SU-DHL-6 (cell line): ENCODE measurements around the gene LYSMD3.

Experiments
- H2AFZ ChIP-seq: fragments of 200-600 bp; sonication (generic); 2 replicates; pipeline ENCODE4 v1.6.1; 2014; ENCODE audit warnings: low read depth, mild to moderate bottlenecking, moderate library complexity, mixed read lengths, antibody characterized with exemption, low read length; ENCODE audit not compliant: severe bottlenecking
- H3F3A ChIP-seq: fragments of 200-600 bp; shearing (Covaris generic); 2 replicates; pipeline ENCODE4 v1.6.0; 2016; ENCODE audit warnings: antibody characterized with exemption, mild to moderate bottlenecking; ENCODE audit not compliant: insufficient read depth
- H3K27ac ChIP-seq: fragments of 200-600 bp; sonication (generic); 2 replicates; pipeline ENCODE4 v1.5.1; 2016; ENCODE audit warnings: low read depth, mild to moderate bottlenecking, low read length, moderate library complexity, mixed read lengths
- H3K27me3 ChIP-seq: fragments of 200-600 bp; sonication (generic), shearing (Covaris generic); 2 replicates; pipeline ENCODE4 v1.6.0; 2014; ENCODE audit warnings: mild to moderate bottlenecking, low read length
- H3K36me3 ChIP-seq: fragments of 200-600 bp; sonication (generic); 2 replicates; pipeline ENCODE4 v1.6.1; 2014; ENCODE audit warnings: mild to moderate bottlenecking, low read length, mixed read lengths
- H3K4me2 ChIP-seq: fragments of 300-600, 200-600 bp; shearing (Covaris generic), sonication (generic); 2 replicates; pipeline ENCODE4 v1.6.0; 2014; ENCODE audit warnings: low read length, low read depth, mild to moderate bottlenecking; ENCODE audit not compliant: poor library complexity, severe bottlenecking
- H3K4me3 ChIP-seq: fragments of 200-600 bp; sonication (generic); 2 replicates; pipeline ENCODE4 v1.5.1; 2014; ENCODE audit warnings: antibody characterized with exemption, low read length, mild to moderate bottlenecking, mixed read lengths; ENCODE audit not compliant: insufficient read depth, poor library complexity, severe bottlenecking
- H3K79me2 ChIP-seq: fragments of 200-600 bp; sonication (generic); 2 replicates; pipeline ENCODE4 v1.6.1; 2014; ENCODE audit warnings: mild to moderate bottlenecking, low read length, moderate library complexity; ENCODE audit not compliant: insufficient read depth
- H3K9ac ChIP-seq: fragments of 200-600 bp; sonication (generic); 2 replicates; pipeline ENCODE4 v1.7.0; 2014; ENCODE audit warnings: mild to moderate bottlenecking, low read length
- H3K9me2 ChIP-seq: fragments of 200-600 bp; sonication (generic); replicated peaks from 2 replicates; pipeline ENCODE4 v1.6.1; 2014; ENCODE audit warnings: low read length; ENCODE audit not compliant: insufficient read depth
- H3K9me3 ChIP-seq: fragments of 200-600 bp; sonication (generic); 2 replicates; pipeline ENCODE4 v1.6.1; 2014; ENCODE audit warnings: low read length, mixed read lengths; ENCODE audit not compliant: insufficient read depth
- H4K20me1 ChIP-seq: fragments of 200-600 bp; sonication (generic); 2 replicates; pipeline ENCODE4 v1.6.1; 2014; ENCODE audit warnings: low read depth, mild to moderate bottlenecking, antibody characterized with exemption, low read length, moderate library complexity, mixed read lengths
- EZH2phosphoT487 ChIP-seq: fragments of 200-600 bp; sonication (generic), shearing (Covaris generic); conservative IDR thresholded peaks from 2 replicates; pipeline ENCODE4 v1.6.1; 2018; ENCODE audit warnings: mild to moderate bottlenecking, antibody characterized with exemption, low read length, moderate library complexity, mixed read lengths
- TF ChIP-seq, protein P1 (sequence below): fragments of 200-600 bp; sonication (generic); IDR thresholded peaks from one replicate; pipeline ENCODE4 v1.5.1; 2017; ENCODE audit warnings: antibody characterized with exemption, mild to moderate bottlenecking, low read length, moderate library complexity; ENCODE audit not compliant: insufficient read depth, poor library complexity, severe bottlenecking

LYSMD3 gene

GRCh38 chr5:90484540-90484939 lies 44.8 kb downstream of the LYSMD3 start:
- H3K27me3 ChIP-seq = no peaks in the 10 kb centered on the region
- no peak overlapping the region for H2AFZ ChIP-seq
- no peak overlapping the region for H3K4me3 ChIP-seq
- no peak overlapping the region for H3K4me2 ChIP-seq
- H3K79me2 ChIP-seq = peaks cover 33% of the 10 kb centered on the region
- H3K36me3 ChIP-seq = peaks cover 24% of the 10 kb centered on the region; the same call in 1 of the 2 replicates
- H4K20me1 ChIP-seq = no peaks in the 10 kb centered on the region
- no peak overlapping the region for H3K27ac ChIP-seq
- H3K9ac ChIP-seq = no peak overlapping the region
- H3K9me2 ChIP-seq = no peaks in the 10 kb centered on the region
- H3K9me3 ChIP-seq = no peaks in the 10 kb centered on the region
- H3F3A ChIP-seq = no peaks in the 10 kb centered on the region
- TF ChIP-seq, protein P1, sequence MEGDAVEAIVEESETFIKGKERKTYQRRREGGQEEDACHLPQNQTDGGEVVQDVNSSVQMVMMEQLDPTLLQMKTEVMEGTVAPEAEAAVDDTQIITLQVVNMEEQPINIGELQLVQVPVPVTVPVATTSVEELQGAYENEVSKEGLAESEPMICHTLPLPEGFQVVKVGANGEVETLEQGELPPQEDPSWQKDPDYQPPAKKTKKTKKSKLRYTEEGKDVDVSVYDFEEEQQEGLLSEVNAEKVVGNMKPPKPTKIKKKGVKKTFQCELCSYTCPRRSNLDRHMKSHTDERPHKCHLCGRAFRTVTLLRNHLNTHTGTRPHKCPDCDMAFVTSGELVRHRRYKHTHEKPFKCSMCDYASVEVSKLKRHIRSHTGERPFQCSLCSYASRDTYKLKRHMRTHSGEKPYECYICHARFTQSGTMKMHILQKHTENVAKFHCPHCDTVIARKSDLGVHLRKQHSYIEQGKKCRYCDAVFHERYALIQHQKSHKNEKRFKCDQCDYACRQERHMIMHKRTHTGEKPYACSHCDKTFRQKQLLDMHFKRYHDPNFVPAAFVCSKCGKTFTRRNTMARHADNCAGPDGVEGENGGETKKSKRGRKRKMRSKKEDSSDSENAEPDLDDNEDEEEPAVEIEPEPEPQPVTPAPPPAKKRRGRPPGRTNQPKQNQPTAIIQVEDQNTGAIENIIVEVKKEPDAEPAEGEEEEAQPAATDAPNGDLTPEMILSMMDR = no peak
- no peak for TF ChIP-seq EZH2phosphoT487

DNA sequence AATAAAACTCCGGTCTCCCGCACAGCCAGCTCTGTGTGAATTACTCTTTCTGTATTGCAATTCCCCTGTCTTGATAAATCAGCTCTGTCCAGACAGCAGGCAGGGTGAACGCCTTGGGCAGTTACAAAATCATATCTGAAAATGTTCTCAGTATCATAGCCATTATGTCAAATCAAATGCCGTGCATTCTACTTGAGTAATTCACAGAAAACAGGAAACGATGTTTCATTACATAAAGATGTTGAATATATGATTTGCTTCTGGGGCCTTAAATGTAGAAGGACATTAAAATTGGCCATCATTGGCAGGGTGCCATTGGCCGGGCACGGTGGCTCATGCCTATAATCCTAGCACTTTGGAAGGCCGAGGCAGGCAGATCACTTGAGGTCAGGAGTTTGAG lies 46.2 kb downstream of the LYSMD3 start:
- Histone ChIP-seq H3K36me3 (peaks cover 24% of the 10 kb centered on the region; the same call in 1 of the 2 replicates), H3K9me2 (no peaks in the 10 kb centered on the region), H3K9ac (no peak overlapping the region), H4K20me1 (no peaks in the 10 kb centered on the region), H3K4me3 (no peak overlapping the region), H2AFZ (no peak overlapping the region), H3K9me3 (no peaks in the 10 kb centered on the region), H3K79me2 (peaks cover 35% of the 10 kb centered on the region), H3K27ac (no peak overlapping the region), H3K27me3 (no peaks in the 10 kb centered on the region), H3F3A (no peaks in the 10 kb centered on the region), H3K4me2 (no peak overlapping the region)
- TF ChIP-seq EZH2phosphoT487 = no peak
- TF ChIP-seq, protein P1 = no peak

DNA sequence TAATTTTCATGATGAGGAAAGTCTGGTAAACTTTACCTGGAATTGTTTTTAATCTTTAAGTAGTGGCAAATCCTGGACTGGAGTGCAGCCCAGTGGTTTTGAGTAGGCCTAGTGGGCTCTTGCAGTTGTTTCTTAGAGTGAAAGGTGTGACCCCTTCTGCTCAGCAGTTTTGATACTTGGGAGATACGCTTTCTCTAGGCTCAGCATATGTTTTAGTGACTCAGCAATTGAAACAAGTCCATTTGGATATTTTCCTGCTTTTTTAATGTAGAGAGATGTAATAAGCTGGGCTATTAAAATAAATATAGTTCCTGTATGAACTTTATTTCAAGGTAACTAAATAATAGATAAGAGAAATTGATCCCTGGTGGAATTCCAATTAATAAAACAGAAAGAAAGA lies 48.7 kb downstream of the LYSMD3 start:
- Histone ChIP-seq H3K36me3 (peaks cover 5% of the 10 kb centered on the region; the same call in 1 of the 2 replicates), H3K27ac (no peak overlapping the region), H3K9ac (no peak overlapping the region), H3K4me2 (no peak overlapping the region), H3K79me2 (peaks cover 59% of the 10 kb centered on the region), H4K20me1 (no peaks in the 10 kb centered on the region), H3K27me3 (no peaks in the 10 kb centered on the region), H3K9me3 (no peaks in the 10 kb centered on the region), H2AFZ (no peak overlapping the region), H3K4me3 (no peak overlapping the region), H3K9me2 (no peaks in the 10 kb centered on the region), H3F3A (0 out of 2 replicates have a peak, but pooled peaks cover 4% of the 10 kb centered on the region)
- TF ChIP-seq EZH2phosphoT487 = no peak
- TF ChIP-seq, protein P1 = no peak
